ENCODE results near the gene SHF.
"Not testable (repeated sequence)": the region's sequence is repeated elsewhere in the genome, so short reads cannot be mapped to it uniquely, and the experiment has no call there.

The SHF gene

GRCh38 chr15:45143056-45143455, 44.7 kb downstream of the SHF start:
- no peak for DNase-seq

GRCh38 chr15:45141386-45141785, 46.4 kb downstream of the SHF start:
- DNase-seq, result no peak

GRCh38 chr15:45140557-45141250, 47.1 kb downstream of the SHF start:
- no peak for DNase-seq

GRCh38 chr15:45139770-45140169, 48.0 kb downstream of the SHF start:
- no peak for DNase-seq

GRCh38 chr15:45138814-45139765, 48.7 kb downstream of the SHF start:
- DNase-seq, result no peak

- DNase-seq, result no peak
These were observed 50.1 kb downstream of the SHF start for GRCh38 chr15:45137703-45138102.

GRCh38 chr15:45136378-45136764, 51.4 kb downstream of the SHF start:
- DNase-seq, result no peak

GRCh38 chr15:45135705-45136377, 51.9 kb downstream of the SHF start:
- not testable (repeated sequence) for DNase-seq

- DNase-seq, result no peak
These were observed 52.8 kb downstream of the SHF start for GRCh38 chr15:45134682-45135604.

- no peak for DNase-seq
These were observed 53.7 kb downstream of the SHF start for GRCh38 chr15:45134046-45134445.

- DNase-seq, result no peak
These were observed 54.2 kb downstream of the SHF start for GRCh38 chr15:45133561-45133920.

- DNase-seq, result no peak
These were observed 54.8 kb downstream of the SHF start for GRCh38 chr15:45132844-45133560.

- no peak for DNase-seq
These were observed 56.3 kb downstream of the SHF start for GRCh38 chr15:45131510-45131909.

- no peak for DNase-seq
These were observed 57.3 kb downstream of the SHF start for GRCh38 chr15:45130291-45131000.

GRCh38 chr15:45129651-45130129, 58.1 kb downstream of the SHF start, which contains the start of the genes DUOX1 and DUOXA1:
DUOX1 (plus strand) TSS chr15:45129994; CDS start chr15:45131967, 1,973 bp downstream.
DUOXA1 (minus strand) TSS chr15:45129879; CDS start chr15:45123014, 6,865 bp downstream.
- DNase-seq, result no peak

GRCh38 chr15:45128971-45129639, 58.7 kb downstream of the SHF start:
- no peak for DNase-seq

GRCh38 chr15:45126535-45127158, 61.1 kb downstream of the SHF start:
- peak; percentile 65 for DNase-seq

- DNase-seq, result no peak
These were observed 64.4 kb downstream of the SHF start for GRCh38 chr15:45123397-45123796.

- no peak for DNase-seq
These were observed 65.0 kb downstream of the SHF start for GRCh38 chr15:45122719-45123118.
